ENCODE data around the gene SEMA3A. TPM values are rescaled to one million over a fixed set of nuclear protein-coding genes. Genes with fewer than 3 reads are reported as not detected.

The SEMA3A gene
- total RNA-seq, 4 donors from 2014 or later, result 0.15 to 4.6 (median 0.69) TPM

- H3K36me3 ChIP-seq, result no peaks in the 10 kb centered on the region
- intact Hi-C loops (cut with DNase I), result no loop called here
- no peak for DNase-seq
- no peaks in the 10 kb centered on the region for H3K9me3 ChIP-seq
- no peaks in the 10 kb centered on the region for H3K4me1 ChIP-seq
- H3K4me3 ChIP-seq, result no peak overlapping the region
- no peaks in the 10 kb centered on the region for H3K27me3 ChIP-seq
- H3K27ac ChIP-seq, result no peak overlapping the region
- WGBS, 2 donors, result 71 to 73% methylated on average over 2 of the region's 2 CpGs
- TF ChIP-seq POLR2A (IDR thresholded peaks at IDR 0.05), result no peak
These were observed 149.8 kb downstream of the SEMA3A start for GRCh38 chr7:84044834-84045233.

- H3K4me1 ChIP-seq, result no peaks in the 10 kb centered on the region
- no peak overlapping the region for H3K27ac ChIP-seq
- no peak for DNase-seq
- TF ChIP-seq CTCF (IDR thresholded peaks at IDR 0.05) (no peak), POLR2A (IDR thresholded peaks at IDR 0.05) (no peak)
- H3K27me3 ChIP-seq, result no peaks in the 10 kb centered on the region
- 45 to 47% methylated on average over 1 of the region's 1 CpG for WGBS, 2 donors
- H3K36me3 ChIP-seq, result no peaks in the 10 kb centered on the region
- intact Hi-C loops (cut with DNase I), result no loop called here
- no peak overlapping the region for H3K4me3 ChIP-seq
- H3K9me3 ChIP-seq, result no peaks in the 10 kb centered on the region
These were observed 150.9 kb downstream of the SEMA3A start for GRCh38 chr7:84043661-84044191.

- no peaks in the 10 kb centered on the region for H3K9me3 ChIP-seq
- H3K27me3 ChIP-seq, result no peaks in the 10 kb centered on the region
- WGBS, 2 donors, result 50 to 53% methylated on average over 7 of the region's 7 CpGs
- H3K36me3 ChIP-seq, result no peaks in the 10 kb centered on the region
- no peak for DNase-seq
- intact Hi-C loops (cut with DNase I), result no loop called here
- no peaks in the 10 kb centered on the region for H3K4me1 ChIP-seq
- no peak overlapping the region for H3K27ac ChIP-seq
- TF ChIP-seq CTCF (IDR thresholded peaks at IDR 0.05) (no peak), POLR2A (IDR thresholded peaks at IDR 0.05) (no peak)
- no peak overlapping the region for H3K4me3 ChIP-seq
These were observed 152.5 kb downstream of the SEMA3A start for GRCh38 chr7:84042110-84042539.

DNA sequence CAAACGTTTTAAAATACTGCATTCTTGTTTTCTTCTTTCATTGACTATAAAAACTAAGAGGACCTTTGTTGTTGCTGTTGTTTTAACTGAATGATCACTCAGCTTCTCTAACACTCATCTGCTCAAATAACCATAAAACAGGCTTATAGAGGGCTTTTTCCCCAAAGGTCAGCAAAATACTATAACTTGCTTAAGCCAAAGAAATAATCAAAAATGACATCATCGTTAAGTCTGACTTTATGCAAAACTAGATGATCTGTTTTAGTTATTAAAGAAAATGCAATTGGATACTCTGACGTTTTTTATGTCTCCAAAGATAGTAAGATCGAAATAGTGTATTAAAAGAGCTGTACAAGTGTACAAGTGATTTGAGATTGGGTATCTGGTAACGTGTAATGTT is 152.9 kb downstream of the SEMA3A start:
- Histone ChIP-seq H3K9me3 (no peaks in the 10 kb centered on the region), H3K4me3 (no peak overlapping the region), H3K36me3 (no peaks in the 10 kb centered on the region), H3K27ac (no peak overlapping the region), H3K4me1 (no peaks in the 10 kb centered on the region), H3K27me3 (no peaks in the 10 kb centered on the region)
- TF ChIP-seq POLR2A (IDR thresholded peaks at IDR 0.05) (no peak), CTCF (IDR thresholded peaks at IDR 0.05) (no peak)
- intact Hi-C loops (cut with DNase I), result no loop called here
- 71 to 85% methylated on average over 5 of the region's 5 CpGs for WGBS, 2 donors
- no peak for DNase-seq

GRCh38 chr7:84040355-84040754 is 154.2 kb downstream of the SEMA3A start:
- whole genome bisulfite sequencing, 2 donors, result 71 to 78% methylated on average over 3 of the region's 3 CpGs
- intact Hi-C loops (cut with DNase I), result no loop called here

More at GRCh38 chr7:84040355-84040754, 154.2 kb downstream of the SEMA3A start:
- H3K27me3 ChIP-seq, result no peaks in the 10 kb centered on the region
- DNase-seq, result no peak
- H3K9me3 ChIP-seq, result no peaks in the 10 kb centered on the region
- no peaks in the 10 kb centered on the region for H3K4me1 ChIP-seq
- TF ChIP-seq CTCF (IDR thresholded peaks at IDR 0.05) (no peak), POLR2A (IDR thresholded peaks at IDR 0.05) (no peak)
- H3K36me3 ChIP-seq, result no peaks in the 10 kb centered on the region
- no peak overlapping the region for H3K4me3 ChIP-seq
- H3K27ac ChIP-seq, result no peak overlapping the region

Measured in esophagus squamous epithelium (tissue), 5 donors.